Stimulated activated naive CD4-positive, alpha-beta T cell (primary cell): Measurements from ENCODE around the gene PMPCA.
A peak's percentile ranks its signal among the peaks of the same experiment; 100 is the strongest.

Source experiments
- DNase-seq, 6 experiments: peaks; one replicate each; lab custom pipeline; 2025; lab: John Stamatoyannopoulos, UW

PMPCA gene, protein sequence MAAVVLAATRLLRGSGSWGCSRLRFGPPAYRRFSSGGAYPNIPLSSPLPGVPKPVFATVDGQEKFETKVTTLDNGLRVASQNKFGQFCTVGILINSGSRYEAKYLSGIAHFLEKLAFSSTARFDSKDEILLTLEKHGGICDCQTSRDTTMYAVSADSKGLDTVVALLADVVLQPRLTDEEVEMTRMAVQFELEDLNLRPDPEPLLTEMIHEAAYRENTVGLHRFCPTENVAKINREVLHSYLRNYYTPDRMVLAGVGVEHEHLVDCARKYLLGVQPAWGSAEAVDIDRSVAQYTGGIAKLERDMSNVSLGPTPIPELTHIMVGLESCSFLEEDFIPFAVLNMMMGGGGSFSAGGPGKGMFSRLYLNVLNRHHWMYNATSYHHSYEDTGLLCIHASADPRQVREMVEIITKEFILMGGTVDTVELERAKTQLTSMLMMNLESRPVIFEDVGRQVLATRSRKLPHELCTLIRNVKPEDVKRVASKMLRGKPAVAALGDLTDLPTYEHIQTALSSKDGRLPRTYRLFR

DNA sequence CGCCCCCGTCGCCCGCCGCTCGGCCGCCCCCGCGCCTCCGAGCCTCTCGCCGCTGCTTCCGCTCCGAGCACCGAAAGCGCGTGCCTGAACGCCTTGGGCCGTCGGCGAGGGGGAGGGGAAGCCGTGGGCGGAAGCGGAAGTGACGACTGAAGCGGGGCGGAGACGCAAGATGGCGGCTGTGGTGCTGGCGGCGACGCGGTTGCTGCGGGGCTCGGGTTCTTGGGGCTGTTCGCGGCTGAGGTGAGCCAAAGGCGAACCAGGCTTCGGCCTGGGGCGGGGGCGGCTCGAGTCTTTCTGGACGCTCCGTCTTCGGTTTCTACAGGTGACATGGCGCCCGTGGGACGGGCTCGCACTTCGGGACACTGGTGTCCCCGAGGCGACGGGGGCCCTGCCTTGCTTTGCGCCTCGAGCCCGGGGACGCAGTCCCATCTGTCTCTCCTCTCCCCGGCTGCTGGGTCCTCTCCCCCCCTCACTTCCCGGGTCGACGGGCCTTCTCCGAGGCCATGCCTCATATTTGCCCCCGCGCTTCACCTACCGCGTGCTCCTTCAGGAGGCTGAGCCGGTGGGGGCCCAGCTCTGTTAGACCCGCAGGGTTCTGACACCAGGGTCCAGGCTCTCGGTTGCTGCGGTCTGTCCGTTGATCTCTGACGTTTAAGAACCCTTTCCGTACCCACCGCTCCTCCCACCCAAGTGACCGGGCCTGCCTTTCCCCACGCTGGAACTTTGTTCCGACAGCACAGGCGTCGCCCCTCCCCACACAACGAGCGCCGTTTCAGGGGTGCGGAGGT lies at the start of gene PMPCA, which contains the start of gene ENTR1:
TSS of gene PMPCA (plus strand) at position 159 of the 788 bp plus-strand sequence. CDS start at position 170, 11 bp downstream.
TSS of gene ENTR1 (minus strand) at position 115 of the 788 bp plus-strand sequence. CDS start 217 bp downstream, outside the sequence.
- peak; percentile 84 to 94 (median 91) for DNase-seq

DNA sequence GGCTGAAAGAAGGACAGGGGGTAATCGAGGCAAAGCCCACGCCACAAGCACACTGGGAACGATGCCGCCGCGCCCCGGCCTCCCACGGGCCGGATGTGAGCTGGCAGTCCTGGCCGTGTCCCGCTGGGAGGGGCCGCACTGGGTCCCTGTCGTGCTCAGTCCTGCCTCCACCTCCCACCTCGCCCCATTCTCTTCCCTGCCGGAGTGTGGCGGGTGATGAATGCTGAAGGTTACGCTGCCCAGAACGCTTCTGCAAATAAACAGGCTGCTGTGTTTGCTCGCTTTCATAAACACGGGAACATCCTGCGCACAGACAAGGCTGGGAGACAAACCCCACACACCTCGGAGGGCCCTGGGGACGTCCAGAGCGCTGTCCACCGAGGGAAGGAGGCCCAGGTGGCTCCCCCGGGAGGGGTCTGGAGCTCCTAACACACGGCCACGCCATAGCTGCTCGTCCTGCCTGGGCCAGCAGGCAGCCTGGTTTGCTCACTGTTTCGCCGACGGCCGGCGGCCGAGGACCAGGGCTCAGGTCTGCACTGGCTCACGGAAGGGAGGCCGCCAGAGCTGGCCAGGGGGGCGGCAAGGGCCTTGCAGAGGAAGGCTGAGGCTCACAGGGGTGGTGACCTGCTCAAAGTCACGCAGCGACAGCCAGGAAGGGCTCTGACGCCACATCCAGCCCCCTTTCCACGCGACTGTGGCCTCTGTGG lies 49.3 kb upstream of the PMPCA start:
- no peak for DNase-seq

DNA sequence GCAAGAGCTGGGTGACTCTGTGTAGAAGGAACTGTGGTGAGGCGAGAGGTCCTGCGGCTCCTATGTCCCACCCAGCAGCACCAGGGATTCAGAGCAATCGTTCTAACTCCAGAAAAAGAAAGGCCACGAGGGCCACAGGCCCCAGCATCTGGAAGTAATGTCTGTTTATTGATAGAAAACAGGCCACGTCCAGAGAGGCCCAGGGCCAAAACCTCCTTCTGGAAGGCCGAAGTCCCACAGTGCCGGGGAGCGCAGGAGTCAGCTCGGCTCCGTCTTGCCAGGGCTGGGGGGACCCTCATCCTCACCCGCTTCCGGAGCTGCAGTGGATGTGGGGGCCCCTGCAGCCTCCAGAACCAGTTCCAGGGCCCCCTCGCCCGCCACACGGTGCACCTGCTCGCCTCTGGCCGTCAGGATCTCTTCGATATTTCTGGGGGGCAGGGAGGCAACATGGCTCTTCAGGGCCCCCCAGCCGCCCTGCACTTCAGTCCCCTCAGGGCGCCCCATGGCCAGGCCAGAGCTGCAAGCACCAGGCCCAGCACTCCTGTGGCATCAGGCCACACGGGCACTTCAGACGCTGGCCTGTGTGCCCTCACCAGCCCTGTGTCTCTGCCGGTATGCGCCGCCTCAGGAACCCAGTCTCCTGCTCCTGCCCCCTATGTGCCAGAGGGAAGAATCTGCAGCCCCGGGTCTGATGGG lies 48.6 kb upstream of the PMPCA start:
- no peak for DNase-seq

DNA sequence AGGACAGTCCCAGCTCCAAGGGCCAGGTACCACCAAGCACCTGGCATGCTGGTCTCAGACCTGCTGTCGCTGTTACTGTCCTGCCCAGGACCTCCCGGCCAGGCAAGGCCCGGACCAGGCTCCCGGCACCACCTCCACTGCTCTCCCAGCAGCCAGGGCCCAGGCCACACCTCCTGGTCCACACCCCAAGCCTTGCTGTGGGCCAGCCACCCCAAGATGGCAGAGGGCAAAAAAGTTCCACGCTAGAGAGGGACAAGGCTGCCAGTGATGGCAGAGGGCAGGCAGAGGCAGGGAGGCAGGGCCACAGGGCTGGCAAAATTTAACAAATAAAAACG lies 48.0 kb upstream of the PMPCA start:
- no peak for DNase-seq

DNA sequence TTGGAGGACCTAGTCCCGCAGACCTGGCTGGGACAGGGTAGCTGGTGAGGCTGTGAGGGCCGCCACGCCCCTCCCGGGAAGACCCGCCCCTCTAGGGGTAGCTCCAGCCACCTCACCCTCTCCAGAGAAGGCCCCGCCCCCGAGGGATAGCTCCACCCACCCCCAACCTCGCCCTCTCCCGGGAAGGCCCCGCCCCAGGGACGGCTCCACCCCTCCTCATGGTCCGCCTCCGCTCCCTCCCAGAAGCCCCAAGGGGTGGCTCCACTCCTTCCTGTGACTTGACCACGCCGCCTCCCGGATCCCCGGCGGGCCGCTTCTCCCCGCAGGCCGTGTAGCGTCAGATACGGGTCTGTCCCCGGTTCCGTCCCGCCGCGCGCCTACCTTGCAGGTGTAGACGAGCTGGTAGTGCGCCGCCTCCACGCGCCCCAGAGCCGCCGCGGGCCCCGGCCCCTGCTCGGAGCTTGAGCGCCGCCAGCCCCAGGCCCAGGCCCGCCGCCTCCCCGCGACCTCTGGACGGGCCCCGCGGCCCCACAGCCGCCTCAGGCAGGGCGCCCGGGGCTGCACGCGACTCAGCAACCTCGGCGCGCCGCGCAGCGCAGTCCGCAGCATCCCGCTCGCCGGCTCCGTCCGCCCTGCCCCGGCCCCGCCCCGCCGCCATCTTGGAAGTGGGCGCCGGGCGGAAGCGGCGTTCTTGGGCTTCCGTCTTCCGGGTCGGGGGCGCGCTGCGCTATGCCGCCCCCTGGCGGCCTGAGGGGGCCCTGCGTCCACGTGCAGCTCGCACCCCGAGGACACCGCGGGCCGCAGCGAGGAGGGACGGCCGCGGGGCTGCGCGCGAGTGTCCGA lies 47.1 kb upstream of the PMPCA start, which contains the start of gene DNLZ:
TSS of gene DNLZ (minus strand) at position 639 of the 843 bp plus-strand sequence. CDS start at position 609, 30 bp downstream.
- peak; percentile 80 to 96 (median 90) for DNase-seq

DNA sequence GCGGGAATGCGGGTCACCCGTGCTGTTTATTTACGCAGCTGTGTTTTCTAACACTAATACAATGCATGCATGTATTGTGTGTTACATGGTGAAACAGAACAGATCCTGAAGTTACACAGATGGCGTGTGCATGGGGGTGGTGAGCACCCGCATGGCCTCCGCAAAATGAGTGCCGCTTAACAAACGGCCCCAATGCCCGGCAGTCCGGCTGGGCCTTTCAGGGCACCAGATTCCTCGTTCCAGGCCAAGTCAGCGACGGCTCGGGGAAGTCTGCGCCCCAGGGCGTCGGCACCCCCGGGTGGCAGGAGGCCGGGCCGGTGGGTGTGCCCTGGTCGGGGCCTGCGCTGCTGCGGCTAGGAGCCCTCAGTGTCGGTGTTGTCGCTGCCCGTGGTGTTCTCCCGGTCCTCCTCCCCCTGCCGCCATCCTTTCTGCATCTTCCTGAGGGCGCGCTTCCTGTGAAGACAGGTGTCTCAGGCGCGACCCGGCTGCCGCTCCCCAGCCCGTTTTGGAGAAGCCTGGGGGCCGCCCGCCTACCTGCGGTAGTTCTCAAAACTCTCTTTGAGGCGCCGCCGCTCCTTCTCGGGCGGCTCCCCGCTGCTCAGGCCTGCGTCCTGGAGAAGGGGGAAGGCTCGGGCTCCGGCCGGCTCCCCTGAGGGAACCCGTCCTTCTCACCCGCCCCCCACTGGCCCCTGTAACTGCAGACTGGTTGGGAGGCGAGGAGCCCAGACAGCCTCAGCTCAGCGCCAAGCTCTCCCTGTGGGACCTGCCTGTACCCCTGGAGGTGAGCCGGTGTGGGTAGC lies 46.3 kb upstream of the PMPCA start:
- peak in 1 of 6 experiments; percentile 10 for DNase-seq

DNA sequence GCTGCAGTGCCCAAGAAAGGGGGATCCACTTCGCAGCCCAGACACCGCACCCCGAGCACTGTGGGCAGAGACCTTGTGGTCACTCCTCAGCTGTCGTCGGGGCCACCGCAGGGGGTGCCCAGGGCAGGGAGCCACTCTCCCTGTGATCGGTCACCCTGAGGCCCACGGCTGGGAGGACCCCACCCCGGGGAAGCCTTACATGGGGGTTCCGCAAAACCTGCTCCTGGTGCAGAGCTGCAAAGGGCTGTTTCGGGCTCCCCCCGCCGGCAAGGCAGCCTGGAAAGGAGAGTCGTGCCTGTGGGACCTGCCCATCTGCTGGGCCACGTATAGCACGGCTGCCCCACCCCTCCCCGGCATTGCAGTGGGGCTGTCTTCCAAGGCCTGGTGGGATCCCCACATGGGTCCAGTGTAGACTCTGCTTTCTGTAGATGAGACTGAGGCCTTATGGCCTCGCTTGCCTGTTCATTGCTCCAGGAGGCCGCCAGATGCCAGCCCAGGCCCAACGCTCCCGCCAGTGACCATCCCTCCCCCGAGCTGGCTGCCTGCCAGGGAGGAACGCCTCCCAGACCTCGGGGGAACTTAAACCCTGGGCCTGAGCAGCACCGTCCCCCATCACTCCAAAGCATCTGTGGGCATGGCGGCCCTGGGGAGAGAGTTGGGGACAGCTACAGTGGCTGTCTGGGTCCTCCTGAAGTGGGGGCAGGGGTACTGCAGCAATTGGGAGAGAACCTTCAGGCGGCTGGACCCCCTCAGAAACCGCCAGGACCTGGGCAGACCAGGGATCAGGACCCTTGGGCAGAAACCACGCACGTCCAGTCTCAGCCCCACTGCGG lies 45.3 kb upstream of the PMPCA start:
- no peak for DNase-seq

DNA sequence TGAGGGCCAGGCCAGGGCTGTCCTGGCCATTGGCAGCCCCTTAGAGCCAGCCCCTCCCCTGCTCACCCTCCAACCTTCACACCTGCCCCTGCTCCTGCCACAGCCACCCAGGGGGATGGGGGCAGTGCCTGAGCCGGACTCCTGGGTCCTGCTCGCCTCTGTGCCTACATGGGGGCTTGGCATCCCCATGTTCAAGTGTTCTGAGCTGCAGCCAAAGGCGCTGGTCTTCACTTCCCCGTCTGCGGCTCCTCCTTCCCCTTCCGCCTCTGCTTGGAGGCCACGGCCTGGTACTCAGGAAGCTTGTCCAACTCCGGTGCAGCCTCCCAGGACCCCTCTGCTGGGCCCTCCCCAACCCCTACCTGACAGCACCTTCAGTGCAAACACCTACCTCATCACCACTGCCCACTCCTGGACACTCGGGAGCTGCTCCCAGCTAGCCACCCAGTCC lies 44.7 kb upstream of the PMPCA start:
- DNase-seq: no peak

DNA sequence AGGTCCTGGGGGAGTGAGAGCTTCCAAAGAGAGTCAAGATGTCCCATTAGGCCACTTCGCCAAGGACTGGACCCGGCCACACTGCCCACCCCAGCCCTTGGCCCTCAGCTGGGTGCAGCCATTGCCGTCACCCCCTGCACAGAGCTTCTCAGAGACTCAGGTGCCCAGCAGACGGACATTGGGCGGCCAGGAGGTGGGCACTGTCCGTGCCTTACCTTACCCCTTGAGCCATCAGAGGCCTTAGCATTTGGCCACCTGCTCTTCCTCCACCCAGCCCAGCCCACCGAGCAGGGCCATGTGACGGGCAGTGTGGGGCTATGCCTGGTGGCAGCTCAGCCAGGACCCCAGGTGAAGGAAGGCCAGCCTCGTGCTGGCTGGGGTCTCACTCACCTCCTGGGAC lies 43.6 kb upstream of the PMPCA start:
- no peak for DNase-seq

DNA sequence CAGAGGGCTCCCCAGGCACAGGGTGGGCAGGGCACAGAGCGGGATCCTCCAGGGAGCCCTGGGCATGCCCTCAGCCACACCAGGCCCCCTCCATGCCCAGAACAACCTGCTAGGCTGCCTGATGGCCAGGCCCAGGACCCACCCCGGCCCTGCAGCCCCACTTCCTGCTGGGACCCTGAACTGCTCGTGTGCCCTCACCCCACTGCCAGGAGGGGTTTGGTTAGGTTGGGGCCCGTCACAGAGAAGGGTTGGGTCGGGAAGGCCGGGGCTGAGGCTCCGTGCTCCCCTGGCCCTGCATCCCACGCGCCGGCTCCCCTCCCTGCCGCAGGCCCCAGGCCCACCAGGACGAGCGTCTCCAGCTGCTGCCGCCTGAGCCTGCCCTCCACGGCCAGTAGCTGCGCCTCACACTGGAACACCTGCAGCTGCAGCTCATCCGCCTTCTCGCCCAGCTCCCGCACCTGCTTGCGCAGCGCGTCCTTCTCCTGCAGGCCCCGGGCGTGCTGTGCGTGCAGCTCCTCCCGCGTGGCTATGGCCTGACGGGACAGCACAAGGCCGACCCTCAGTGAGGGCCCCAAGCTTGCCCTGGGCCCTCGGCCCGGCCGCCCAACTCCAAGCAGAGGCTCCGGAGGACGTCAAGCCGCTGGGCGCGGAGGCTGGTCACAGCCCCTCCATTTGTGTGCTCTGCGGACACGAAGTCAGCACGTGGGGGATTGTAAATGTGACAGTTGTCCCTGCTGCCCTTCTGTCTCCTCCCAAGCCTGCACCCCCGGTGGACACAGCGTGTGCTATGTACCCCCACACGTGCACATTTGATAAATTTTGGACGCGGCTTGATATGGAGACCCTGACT lies 42.9 kb upstream of the PMPCA start:
- no peak for DNase-seq

DNA sequence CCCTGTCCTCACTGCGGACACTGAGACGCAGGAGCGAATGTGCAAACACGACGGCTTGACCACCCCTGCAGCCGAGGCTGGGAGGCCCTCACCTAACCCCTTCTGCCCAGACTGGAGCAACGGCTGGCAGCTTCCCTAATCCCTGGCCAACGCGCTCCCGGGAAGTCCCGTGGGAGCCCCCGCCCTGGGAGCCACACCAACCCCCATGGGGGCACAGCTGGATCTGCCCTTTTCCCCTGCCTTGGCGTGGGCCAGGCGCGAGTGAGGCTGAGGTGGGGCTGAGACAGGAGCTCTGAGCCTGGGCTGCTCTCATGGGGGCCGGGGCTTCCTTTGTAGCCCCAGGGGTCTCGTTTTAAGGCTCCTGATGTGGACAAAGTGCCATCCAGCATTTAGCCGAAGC lies 42.3 kb upstream of the PMPCA start:
- DNase-seq: no peak

DNA sequence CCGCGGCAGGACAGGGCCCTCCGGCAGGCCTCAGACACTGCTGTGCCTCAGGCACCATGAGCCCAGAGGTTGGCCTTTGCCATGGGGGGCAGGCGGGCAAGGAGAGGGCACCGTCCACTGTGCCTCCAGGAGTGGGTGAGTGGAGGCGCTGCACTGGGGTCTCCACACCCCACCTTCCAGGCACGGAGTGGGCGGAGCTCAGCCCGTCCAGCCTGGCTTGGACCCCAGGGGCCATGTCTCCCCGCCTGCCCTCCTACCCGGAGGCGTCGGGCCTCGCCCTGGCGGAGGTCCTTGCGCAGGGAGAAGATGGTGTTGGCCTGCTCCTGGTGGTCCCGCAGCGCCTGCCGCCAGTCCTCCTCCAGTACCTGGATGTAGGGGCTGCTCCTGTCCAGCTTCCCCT lies 40.4 kb upstream of the PMPCA start:
- no peak for DNase-seq

DNA sequence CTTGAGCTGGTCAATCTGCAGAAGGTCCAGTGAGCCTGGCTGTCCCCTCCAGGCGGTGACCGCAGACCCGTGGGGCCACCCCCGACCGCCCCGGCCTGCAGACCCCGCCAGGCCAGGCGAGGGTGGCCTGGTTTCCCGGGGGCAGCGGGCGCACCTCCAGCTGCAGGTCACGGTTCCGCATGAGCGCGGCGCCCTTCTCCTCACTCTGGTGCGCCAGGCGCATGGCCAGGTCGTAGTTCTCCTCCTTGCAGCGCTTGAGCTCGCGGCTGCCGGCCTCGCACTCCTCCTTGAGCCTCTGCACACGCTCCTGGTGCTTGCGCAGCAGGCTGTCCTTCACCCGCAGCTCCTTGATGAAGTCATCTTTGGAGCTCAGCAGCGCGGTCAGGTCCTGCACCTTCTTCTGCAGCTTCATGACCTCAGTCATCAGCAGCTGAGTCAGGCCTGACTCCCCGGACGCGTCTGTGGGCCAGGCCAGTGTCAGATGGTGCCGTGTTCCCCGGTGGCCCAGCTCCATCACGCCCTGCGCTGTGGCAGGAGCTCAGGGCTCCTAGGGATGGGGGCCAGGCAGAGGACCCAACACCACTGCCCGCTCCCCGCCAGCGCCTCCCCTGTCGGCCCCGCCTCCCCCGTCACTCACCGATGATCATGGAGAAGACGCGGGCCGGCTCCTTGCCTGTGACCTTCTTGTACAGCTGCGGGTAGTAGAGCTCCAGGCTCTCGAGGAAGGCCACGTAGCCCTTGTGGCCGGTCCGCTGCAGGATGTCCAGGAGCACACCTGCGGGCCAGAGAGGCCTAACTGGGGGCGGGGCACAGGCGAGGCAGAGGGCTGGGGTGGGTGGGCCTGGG lies 39.5 kb upstream of the PMPCA start:
- no peak for DNase-seq

DNA sequence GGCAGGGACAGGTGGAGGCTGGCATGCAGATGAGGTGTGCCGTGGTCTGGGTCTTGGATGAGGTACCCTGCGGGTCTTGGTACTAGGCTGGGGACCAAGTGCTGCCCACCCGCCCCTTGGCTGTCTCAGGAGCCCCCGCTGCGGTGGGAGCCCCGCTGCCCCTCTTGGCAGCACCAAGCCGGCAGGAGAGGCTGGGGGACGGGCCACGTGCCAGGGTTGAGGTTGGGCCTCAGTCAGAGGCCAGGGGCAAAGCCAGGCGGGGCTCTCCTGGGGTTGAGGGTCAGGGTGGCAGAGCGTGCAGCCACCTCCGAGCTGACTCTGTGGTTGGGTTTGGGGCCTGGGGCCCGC lies 39.0 kb upstream of the PMPCA start:
- no peak for DNase-seq

DNA sequence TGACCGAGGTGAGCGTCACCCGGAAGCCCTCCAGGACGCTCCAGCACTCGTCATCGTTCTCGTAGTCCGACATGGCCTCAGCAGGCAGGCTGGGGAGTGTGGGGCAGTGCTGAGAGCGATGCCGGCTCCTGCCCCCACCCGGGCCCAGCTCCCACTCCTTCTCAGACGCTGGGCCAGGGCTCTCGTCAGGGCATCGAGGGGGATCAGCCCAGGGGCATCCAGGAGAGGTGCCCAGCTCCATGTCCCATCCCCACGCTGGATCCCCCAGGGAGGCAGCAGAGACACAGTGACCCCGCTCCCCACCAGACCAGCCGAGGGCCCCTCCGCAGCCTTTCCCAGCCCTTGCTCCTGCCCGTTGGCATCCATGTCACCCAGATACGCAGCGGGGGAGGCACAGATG lies 38.5 kb upstream of the PMPCA start:
- DNase-seq: no peak

DNA sequence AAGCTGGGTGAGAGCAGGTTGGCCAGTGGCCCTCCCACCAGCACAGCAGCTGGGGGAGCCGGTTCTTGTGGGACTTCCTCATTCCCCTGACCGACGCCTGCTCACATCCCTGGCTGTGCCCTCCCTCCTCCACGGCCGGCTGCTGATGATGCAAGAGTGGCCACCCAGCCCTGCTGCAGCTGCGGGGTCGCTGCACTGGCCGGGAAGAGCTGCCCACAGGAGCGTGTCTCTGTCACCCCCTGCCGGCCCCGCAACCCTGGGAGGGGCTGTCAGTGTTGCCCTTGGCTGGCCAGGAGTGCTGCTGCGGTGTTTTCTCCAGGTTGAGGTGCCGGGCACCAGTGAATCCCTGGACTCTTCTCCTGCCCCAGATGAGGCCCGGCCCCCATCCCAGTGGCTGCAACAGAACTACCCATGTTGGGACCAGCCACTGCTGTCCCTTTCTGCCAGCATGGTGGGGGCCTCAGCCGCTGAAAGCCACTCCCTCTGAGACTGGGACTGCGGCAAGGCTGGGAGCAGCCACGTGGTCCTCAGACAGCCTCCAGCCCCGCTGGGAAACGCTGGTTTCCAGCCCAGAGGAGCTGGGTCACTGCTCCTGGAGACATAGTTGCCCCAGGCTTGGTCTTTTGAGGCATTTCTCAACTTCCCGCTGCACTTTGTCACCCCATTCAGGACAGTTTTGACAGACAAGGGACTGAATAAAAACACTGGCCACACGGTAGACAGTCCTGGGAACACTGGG lies 37.7 kb upstream of the PMPCA start:
- no peak for DNase-seq
